ENCODE measurements around the gene PLXNC1.
"Not testable (repeated sequence)": the region's sequence is repeated elsewhere in the genome, so short reads cannot be mapped to it uniquely, and the experiment has no call there.

The PLXNC1 gene

DNA sequence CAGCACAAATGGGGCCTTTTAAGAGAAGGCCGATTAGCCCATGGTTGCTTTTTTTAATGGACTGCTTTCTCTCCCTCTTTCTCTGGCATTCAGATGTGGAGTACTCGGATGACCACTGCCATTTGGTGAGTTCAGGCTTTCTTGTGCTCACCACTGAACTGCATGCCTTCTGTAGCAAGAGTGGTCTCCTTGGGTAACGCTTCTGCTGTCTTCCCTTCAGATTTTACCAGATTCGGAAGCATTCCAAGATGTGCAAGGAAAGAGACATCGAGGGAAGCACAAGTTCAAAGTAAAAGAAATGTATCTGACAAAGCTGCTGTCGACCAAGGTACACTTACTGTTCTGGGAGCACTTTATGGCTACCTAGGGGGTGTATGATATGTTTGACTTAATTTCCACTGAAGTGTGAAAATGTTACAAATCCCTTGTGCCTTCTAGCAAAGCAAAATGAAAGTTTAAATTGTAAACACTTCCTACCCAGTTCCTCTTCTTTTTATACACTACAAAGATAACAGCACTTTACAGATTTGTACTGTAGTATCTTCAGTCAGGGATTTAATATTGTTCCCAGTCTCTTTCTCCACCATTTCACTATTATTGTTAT, 148.8 kb downstream of the PLXNC1 start:
- no peak for DNase-seq (ENCODE audit: low read depth in 2 of 2)

DNA sequence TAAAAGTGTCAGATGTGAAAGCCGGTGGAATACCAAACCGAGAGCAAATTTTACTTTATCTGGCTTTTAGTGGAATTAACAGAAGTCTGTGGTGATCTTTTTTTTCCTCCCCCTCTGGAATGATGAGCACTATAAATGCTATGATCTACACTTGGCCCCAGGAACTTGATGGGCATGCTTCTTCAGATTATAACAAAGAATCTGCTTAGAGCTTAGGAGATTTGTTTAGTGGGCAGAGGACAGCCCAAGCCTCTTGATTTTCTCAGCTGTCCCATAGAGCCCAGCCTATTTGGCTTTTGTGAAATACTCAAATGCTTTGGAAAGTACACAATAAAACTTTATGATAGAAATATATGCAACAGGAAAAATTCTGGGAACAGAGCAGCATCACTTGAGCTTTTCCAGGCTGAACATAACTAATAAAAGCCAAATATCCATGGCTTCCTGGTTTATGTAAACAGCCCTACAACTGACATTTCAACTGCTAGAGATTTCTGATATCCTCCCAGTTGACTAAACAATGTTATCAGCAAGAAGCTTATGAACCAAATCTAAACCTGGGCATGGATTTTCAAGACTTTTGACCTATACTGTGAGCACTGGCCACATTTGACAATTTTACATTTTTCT, 149.6 kb downstream of the PLXNC1 start:
- no peak for DNase-seq (ENCODE audit: low read depth in 2 of 2)

DNA sequence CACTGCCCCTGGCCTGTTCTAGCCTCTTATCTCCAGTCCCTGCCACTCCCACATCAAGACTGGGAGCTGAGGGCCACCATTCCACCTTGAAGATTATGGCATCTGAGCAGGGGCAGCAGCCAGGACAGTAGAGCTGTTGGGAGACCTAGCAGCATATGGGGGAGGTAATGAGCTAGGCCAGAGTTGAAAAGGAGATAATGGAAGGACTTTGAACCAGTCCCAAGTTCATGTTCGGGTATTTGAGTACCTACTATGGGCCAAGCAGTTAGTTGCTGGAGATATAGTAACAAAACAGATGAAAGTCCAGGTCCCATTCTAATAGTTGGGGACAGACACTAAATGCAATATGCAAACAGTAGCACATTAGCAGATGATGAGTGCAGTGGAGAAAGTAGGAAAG, 151.5 kb downstream of the PLXNC1 start:
- DNase-seq (ENCODE audit: low read depth in 2 of 2) = no peak

DNA sequence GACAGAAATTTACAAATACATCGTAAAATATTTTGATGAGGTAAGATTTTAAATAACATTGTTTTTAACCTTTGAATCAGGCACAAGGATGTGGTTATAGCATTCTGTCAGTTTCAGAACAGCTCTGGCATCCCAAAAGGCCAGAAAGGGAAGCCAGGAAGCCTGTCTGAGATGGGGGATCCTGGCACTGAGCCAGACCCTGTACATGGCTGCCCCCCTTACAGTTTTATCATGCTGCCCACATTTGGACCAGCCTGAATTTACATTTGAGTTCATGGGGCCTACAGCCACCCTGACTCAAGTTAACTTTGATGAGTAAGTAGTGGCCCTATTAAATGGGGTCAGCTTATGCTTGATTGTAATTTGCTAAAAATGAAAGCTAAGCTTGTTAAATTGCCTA, 155.6 kb downstream of the PLXNC1 start:
- no peak for DNase-seq (ENCODE audit: low read depth in 2 of 2)

DNA sequence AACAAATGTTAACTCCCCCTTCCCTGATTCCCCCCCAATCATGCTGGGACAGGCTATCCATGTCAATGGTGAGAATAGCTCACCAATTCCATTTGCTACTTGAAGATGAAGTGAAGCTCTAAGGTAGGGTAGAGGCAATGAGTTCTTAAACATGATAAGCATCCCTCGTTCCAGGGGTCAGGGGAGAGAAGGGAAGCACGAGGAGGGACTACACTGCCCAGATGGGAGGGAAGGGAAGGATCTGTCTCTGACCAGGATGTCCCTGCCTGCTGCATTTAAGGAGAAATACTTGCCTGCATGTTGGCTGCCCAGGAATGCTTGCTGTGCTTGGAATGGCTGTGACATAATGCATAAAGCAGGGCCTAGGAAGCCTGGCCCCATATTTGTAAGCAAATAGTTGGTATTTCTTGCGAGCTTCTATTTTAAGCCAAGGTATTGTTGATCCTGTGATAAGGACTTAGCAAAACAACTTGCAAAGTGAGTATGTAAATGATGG, 156.2 kb downstream of the PLXNC1 start:
- DNase-seq (ENCODE audit: low read depth in 2 of 2) = no peak

GRCh38 chr12:94305130-94305957, 157.0 kb downstream of the PLXNC1 start:
- peak in 1 of 2 experiments; percentile 16 for DNase-seq (ENCODE audit: low read depth in 2 of 2)

DNA sequence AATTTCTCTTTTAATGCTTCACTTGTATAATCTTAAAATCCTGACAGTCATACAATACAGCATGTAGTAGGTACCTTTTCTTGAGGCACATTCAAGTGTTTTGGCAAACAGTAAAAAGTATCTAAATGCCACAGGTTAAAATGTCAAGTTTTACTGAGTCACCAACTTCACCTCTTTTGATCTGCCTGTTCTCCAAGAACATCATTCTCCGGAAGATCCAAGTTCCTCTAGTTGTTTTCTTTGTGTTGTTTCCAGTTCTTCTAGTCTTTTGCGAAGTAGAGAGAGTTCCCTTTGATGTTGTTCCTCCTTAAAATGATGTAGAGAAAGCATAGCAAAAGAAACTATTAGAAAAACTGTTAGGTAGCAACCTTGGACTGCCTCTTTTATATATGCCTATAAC, 160.2 kb downstream of the PLXNC1 start:
- DNase-seq (ENCODE audit: low read depth in 2 of 2) = no peak

- no peak for DNase-seq (ENCODE audit: low read depth in 2 of 2)
These were observed 161.0 kb downstream of the PLXNC1 start for GRCh38 chr12:94309373-94309772.

DNA sequence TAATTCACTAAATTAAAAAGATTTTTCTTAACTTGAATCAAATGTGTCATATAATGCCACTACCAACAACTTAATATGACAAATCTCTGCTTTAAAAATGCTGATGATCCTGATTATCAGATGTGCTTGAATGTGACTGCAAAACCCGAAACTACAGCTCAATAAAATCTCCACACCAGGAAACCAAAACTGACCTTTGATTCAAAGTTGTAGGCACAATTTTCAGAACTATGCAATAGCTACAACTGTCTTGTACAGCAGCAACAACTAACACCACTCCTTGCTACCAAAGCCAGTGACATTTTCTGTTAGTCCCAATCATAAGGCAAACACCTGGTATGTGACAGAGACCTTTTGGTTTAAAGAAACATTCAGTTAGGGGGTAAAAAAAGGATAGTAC, 164.0 kb downstream of the PLXNC1 start:
- no peak for DNase-seq (ENCODE audit: low read depth in 2 of 2)

DNA sequence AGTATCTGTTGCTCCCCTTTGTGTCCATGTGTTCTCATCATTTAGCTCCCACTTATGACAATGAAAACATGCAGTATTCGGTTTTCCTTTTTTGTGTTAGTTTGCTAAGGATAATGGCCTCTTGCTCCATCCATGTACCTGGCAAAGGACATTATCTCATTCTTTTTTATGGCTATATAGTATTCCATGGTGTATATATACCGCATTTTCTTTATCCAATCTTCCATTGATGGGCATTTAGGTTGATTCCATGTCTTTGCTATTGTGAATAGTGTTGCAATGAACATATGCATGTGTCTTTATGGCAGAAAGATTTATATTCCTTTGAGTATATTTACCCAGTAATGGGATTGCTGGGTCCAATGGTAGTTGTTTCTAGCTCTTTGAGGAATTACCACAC, 168.2 kb downstream of the PLXNC1 start:
- not testable (repeated sequence) for DNase-seq (ENCODE audit: low read depth in 2 of 2)

GRCh38 chr12:94318181-94318580, 169.8 kb downstream of the PLXNC1 start:
- DNase-seq (ENCODE audit: low read depth in 2 of 2) = no peak

- DNase-seq (ENCODE audit: low read depth in 2 of 2) = no peak
These were observed 171.7 kb downstream of the PLXNC1 start for GRCh38 chr12:94320109-94320508.

GRCh38 chr12:94322346-94322745, 174.0 kb downstream of the PLXNC1 start:
- DNase-seq (ENCODE audit: low read depth in 2 of 2) = no peak

GRCh38 chr12:94326234-94326633, 177.9 kb downstream of the PLXNC1 start:
- DNase-seq (ENCODE audit: low read depth in 2 of 2) = no peak

GRCh38 chr12:94326727-94327126, 178.3 kb downstream of the PLXNC1 start:
- DNase-seq (ENCODE audit: low read depth in 2 of 2) = no peak

GRCh38 chr12:94327809-94328208, 179.4 kb downstream of the PLXNC1 start:
- DNase-seq (ENCODE audit: low read depth in 2 of 2) = no peak

DNA sequence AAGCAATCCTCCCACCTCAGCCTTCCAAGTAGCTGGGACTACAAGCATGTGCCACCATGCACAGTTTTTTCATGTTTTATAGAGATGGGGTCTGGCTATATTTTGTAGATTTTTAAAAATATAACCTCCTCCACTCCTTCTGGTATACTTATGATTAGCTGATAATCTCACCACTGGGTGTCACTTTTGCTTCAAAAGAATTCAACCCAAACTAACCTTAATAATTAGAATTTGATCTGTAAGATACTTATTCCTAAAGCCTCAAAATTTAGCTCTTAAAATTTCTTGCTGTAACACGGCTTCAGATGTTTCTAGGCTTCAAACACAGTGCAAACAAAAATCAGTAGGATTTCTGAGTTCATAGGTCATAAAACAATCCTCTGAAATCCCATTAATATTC, 181.0 kb downstream of the PLXNC1 start:
- DNase-seq (ENCODE audit: low read depth in 2 of 2) = no peak

DNA sequence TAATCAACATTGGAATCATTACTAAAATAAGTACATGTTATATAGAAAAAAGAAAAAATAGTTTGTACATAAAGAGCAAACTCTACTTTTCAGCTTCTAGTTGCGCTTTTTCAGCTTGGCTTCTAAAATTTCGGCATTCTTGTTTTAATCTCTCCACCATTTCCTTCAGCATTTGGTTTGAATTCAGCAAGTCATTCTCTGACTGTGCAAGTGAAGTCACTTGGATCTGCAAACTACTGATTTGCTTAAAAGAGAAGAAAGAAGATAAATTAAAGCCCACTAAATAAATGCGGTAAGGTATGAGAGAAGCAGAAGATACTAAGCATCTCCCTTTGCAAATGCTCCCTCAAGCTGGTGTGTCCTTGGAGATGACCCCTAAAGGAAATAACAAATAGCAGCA, 185.0 kb downstream of the PLXNC1 start:
- DNase-seq (ENCODE audit: low read depth in 2 of 2) = no peak

- no peak for DNase-seq (ENCODE audit: low read depth in 2 of 2)
These were observed 188.0 kb downstream of the PLXNC1 start for GRCh38 chr12:94336211-94336925.

GRCh38 chr12:94338006-94338794, 189.8 kb downstream of the PLXNC1 start:
- DNase-seq (ENCODE audit: low read depth in 2 of 2) = no peak

GRCh38 chr12:94340573-94340972, 192.2 kb downstream of the PLXNC1 start:
- no peak for DNase-seq (ENCODE audit: low read depth in 2 of 2)
